Measurements from ENCODE around the gene CFAP221.

The CFAP221 gene
- total RNA-seq: 0 reads per million in 4 donors

- peak in 1 of 5 donors; percentile 28 for DNase-seq
Observed at GRCh38 chr2:119544075-119544938, at the start of gene CFAP221. Gene CFAP221 (plus strand): TSS chr2:119544449. CDS start chr2:119546132, 1,683 bp downstream.

DNA sequence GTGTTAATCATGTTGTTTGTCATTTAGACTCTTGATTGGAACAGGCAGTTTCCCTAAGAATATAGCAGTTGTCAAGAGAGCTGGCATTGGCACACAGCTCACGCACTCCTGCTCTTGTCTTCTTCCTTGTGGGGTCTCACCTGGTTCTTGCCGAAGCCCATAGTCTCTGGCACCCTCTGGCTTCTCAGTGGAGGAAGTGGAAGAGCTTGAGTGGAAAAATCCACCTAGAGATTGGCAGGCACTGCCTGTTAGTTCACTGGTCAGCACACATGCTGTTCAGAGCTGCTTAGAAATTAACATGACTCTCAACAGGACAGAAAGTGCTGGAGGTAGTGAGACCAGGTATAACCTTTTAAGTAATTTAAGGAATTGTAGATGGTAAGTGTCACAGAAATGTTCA is 48.3 kb upstream of the CFAP221 start:
- no peak for DNase-seq

- no peak for DNase-seq
Observed at GRCh38 chr2:119496682-119497081, 47.6 kb upstream of the CFAP221 start.

GRCh38 chr2:119508756-119509155 is 35.5 kb upstream of the CFAP221 start:
- DNase-seq: no peak

DNA sequence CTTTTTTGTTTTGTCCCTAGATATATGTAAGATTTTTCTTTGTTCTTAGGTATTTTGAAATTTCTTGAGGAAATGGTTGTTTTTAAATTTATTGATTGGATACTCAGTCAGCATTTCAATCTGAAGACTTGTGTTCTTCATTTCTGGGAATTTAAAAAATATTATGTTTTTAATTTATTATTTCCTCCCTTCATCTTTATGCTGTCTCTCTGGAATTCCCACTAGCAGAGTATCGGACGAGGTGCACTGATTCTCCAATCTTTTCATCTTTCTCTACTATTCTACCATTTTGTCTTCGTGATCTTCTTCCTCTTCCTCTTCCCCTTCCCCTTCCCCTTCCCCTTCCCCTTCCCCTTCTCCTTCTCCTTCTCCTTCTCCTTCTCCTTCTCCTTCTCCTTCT is 32.3 kb upstream of the CFAP221 start:
- no peak for DNase-seq

- DNase-seq: no peak
Observed at GRCh38 chr2:119512946-119513345, 31.3 kb upstream of the CFAP221 start.

DNA sequence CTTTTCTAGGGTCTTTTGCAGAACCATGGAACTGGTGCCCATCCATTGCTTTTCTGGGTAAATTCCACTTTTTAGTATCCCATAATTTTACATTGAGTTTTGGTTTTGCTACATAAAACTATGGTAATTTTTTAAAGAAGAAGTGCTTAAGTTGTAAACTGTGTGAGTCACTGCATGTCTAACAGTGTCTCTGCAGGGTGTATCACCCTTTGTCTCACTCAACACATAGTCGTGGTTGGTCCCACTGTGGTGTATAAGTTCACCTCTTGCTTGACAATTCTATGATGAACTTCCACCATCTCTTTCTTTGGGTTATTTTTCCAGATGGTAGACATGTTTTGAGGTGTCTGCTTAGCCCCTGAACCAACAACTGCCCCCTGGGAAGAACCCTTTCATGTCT is 30.4 kb upstream of the CFAP221 start:
- DNase-seq: no peak

GRCh38 chr2:119516121-119516520 is 28.1 kb upstream of the CFAP221 start:
- DNase-seq: no peak

GRCh38 chr2:119517433-119517832 is 26.8 kb upstream of the CFAP221 start:
- DNase-seq: peak in 2 of 5 donors; percentile 10 to 18

DNA sequence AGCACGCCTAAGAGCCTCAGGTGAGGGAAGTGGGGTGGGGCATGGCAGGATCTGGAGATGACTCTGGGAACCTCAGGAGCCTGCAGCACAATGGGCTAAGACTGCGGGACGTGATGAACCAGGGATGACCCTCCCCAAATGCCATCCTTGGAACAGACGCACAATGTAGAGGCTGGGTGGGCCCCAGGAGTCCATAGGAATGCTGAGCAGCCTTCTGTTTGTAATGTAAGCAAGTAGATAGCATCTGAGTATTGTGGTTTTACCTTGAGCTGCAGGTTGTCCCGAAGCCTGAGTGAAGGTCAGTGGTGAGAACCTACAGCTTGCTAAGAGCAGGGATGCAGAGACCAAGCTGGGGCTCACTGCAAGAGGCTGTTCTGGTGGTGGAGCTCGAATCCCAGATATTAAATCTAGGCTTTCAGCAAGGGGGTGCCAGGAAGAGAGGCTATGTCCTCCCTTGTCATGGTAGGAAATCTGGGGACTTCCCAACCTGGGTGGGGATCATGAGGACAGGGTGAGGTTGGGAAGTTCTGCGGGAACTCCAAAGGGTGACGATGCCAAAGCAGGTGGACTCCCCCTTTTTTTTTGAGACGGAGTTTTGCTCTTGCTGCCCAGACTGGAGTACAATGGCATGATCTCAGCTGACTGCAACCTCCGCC is 25.7 kb upstream of the CFAP221 start:
- no peak for DNase-seq

DNA sequence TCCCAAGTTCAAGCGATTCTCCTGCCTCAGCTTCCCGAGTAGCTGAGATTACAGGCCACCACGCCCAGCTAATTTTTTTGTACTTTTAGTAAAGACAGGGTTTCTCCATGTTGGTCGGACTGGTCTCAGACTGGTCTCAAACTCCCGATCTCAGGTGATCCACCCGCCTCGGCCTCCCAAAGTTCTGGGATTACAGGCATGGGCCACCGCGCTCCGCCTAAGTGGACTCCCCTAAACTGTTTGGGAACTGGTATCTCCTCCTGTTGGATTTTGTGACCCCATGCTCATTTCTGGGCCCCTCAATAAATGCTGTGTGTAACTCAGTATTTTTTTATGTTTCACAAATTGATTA is 25.2 kb upstream of the CFAP221 start:
- DNase-seq: no peak

DNA sequence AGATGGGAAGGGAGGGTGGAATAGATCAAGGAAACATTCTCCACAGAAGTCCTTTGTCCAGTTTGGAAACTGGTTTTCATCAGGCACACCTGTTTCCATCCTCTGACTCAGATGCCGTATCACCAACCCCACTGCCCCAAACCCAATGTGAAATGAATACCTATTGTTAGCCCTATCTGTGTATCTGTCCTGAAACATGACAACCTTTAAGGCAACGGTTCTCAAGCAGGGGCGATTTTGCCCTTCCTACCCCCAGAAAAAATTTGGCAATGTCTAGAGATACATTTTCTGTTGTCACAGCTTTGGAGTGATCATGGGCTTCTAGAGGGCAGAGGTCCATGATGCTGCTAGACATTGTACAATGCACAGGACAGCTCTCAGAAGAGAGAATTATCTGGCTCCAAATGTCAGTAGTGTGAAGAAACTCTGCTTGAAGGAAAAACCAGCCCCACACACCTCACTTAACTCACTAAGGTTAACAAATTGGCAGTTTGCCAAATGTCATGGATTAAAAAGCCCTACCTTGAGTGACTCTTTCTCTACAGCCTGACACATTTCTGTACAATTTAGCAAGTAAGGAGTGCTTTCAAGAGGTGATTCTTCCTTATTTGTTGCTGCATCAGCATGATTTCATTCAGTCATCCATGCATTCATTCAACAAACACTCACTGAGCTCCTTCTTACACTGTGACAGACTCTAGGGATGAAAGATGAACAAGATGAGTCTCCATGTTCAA is 23.4 kb upstream of the CFAP221 start:
- no peak for DNase-seq

GRCh38 chr2:119521433-119522050 is 22.7 kb upstream of the CFAP221 start:
- no peak for DNase-seq

DNA sequence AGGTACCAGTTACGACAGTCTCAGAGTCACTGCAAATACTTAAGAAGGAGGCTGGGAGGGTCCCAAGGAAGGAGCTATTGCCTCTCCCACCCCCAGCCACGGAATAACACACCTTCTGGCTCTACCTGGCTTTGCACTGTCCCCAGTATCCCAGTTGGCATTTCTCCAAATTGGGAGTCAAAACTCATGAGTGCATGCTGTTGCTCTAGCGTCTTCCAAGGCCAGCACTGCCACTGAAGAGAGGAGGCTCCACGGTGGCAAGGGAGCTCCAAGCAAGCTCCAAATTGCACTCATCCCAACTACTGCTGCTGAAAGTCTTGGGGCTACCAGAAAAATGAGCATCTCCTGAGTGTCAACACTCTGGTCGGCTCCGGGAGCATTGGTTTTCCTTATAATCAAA is 21.6 kb upstream of the CFAP221 start:
- no peak for DNase-seq

DNA sequence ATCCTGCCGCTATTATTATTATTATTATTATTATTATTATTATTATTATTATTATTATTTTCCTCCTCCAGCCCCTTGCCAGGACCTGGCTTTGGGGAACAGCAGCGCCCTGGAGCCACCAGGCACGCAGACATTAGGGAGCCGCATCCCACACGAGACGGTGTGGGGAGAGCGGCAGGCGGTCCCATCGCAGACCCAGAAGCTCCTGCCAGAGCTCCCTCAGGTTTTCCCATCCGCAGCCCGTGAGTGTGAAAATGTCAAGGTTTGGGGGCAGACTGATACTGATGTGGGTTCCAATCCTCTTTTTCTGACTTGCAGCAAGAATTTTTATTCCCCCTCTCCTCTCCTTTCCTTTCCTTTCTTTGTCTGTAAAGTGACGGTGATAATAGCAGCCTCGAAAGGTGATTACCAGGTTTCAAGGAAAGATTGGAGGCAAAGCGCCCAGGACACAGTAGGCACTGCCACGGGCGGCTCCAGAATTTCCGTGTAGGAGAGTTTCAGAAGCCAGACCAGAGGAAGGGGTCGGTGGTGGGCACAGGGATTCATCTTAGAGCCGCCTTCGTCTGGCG is 20.8 kb upstream of the CFAP221 start:
- no peak for DNase-seq

DNA sequence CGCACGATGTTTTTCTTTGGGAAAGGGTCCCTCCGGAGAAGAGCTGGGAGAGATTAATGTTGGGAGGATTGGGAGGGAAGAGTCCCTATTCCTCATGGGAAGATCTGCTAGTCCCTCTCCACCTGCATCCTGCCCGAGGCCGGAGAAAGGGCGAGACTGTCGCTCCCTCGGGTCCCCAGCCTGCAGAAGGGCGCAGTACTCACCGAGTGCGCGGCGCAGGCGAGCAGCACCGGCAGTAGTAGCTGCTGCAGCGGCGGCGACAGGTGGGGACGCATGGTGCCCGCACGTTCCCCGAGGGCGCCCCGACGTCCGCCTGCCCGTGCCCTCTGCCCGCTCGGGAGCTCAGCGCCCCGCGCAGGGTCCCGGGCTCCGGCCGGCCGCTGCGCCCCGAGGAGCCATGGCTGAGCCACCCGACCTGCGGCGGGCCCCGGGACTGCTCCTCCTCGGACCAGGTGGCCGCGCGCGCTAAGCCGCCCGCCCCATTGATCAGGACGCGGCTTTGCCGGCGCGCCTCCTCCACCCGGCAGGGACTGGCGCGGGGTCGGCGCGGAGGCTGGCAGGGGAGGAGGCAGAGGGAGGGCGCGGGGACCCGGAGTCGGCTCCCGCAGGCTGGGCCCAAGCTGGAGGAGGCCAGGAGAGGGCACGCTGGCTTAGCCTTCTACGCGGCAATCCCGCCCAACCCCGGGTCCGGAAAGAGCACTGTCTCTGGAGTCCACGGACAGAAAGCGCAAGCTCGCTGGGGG is 20.1 kb upstream of the CFAP221 start, which contains the start of gene SCTR:
SCTR (minus strand) TSS at position 532 of the 743 bp plus-strand sequence; CDS start at position 275, 257 bp downstream.
- no peak for DNase-seq

DNA sequence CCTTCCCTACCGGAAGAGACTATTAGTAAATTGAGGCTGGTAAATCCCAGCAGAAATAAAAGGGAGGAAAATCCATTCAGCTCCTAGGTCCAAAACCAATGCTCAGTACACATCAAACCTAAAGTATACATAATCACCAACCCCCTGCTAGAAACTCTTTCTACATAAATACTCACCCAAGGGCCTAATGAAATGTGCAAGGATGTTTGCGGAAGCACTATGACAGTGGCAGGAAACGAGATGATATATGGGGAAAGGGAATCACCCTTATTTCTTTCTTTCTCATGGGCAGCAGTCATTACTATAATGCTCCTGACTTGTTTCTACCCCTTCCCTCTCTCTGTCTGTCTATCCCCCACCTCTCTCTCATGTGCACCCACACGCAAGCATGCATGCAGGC is 18.6 kb upstream of the CFAP221 start:
- DNase-seq: no peak

DNA sequence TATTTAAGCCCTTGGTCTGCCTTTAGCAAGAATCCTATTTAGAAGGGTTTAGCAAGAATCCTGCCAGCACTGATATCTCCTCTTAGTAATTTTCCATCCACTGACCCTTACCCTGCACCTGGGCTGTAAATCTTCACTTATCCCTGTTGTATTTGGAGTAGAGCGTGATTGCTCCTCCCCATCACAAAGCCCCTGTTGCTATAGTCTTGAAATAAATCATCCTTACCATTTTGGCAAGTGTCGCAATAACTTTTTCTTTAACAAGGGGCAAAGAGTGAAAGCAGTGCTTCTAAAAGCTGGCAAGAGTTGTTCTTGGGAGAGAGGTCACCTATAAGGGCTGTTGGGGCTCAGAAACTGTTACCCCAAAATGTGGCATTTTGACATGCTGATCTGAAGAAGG is 16.2 kb upstream of the CFAP221 start:
- no peak for DNase-seq

- DNase-seq: no peak
Observed at GRCh38 chr2:119531292-119531691, 13.0 kb upstream of the CFAP221 start.

GRCh38 chr2:119533560-119533959 is 10.7 kb upstream of the CFAP221 start:
- no peak for DNase-seq

DNA sequence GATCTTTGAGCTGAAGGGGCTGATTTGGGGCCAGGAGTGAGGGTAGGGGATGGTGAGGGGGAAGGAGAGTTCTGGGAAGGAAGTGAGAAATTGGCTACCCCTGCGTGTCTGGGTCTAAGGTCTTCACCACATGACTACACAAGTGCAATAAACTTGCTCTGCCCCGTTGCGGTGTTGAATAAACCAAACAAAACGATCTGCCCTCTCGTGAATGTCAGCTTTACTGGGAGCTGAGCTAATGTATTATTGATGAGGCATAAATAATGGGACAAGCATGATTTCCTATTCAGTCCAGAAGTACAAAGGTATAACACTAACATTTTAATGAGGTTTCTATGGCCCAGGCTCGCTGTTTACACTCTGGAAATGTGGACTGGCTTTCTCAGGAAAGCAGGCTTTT is 8.0 kb upstream of the CFAP221 start:
- no peak for DNase-seq

DNA sequence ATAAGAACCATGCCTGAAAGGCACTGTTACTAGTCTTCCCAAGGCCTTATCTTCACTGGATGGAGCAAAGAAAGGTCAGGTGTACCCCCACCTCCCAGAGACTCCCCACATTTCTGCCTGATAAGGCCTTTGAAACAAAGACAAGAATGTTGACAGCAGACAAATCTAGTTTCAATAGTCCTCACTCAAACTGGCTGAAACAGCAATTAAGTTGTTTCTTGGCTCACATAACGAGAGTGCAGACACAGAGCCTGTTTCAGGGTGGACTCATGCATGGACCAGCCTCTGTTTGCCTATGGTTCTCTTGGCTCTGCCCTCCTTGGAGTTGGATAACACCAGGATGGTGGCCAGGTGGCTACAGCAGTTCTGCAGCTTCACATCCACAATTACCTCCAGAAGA is 7.5 kb upstream of the CFAP221 start:
- DNase-seq: no peak

All from T-helper 1 cell (primary cell).